ENCODE results near the gene NELFA. TPM values are rescaled to one million over a fixed set of nuclear protein-coding genes. Genes with fewer than 3 reads are reported as not detected.

The NELFA gene
- total RNA-seq, 1 experiment from 2014 or later, result 55.0 TPM

GRCh38 chr4:1970926-1971325 is 37.8 kb downstream of the NELFA start:
- Histone ChIP-seq H3K4me1 (ENCODE audit: insufficient read depth, low read length) (no peaks in the 10 kb centered on the region), H3K56ac (ENCODE audit: insufficient read length, low read depth, low read length) (no peak overlapping the region), H2AK5ac (ENCODE audit: insufficient read length, low read length) (no peak overlapping the region), H3T11ph (ENCODE audit: low read length) (no peak overlapping the region), H3K18ac (ENCODE audit: insufficient read length, low read depth, low read length) (no peak overlapping the region), H3K4me2 (ENCODE audit: insufficient read depth, insufficient read length, low read length) (no peak overlapping the region), H4K8ac (replicated peaks; ENCODE audit: insufficient read length, low read depth, low read length) (no peak overlapping the region), H3K23ac (ENCODE audit: insufficient read length, low read depth, low read length) (no peak overlapping the region), H3K23me2 (ENCODE audit: insufficient read length, low read depth, low read length, poor library complexity, severe bottlenecking) (no peaks in the 10 kb centered on the region), H2AFZ (ENCODE audit: low read length) (no peak overlapping the region), H2BK20ac (ENCODE audit: low read depth, low read length, poor library complexity, severe bottlenecking) (no peak overlapping the region), H2BK12ac (ENCODE audit: insufficient read length, low read depth, low read length) (no peak overlapping the region), H3K9me3 (ENCODE audit: control insufficient read depth, low read depth, low read length) (no peaks in the 10 kb centered on the region), H4K91ac (ENCODE audit: insufficient read length, low read depth, low read length) (no peak overlapping the region), H3K14ac (ENCODE audit: insufficient read depth, low read length) (no peak overlapping the region), H3K27me3 (ENCODE audit: insufficient read depth, low read length) (no peaks in the 10 kb centered on the region), H3K9ac (ENCODE audit: extremely low read depth, insufficient read length, low read length) (no peak overlapping the region), H2BK5ac (ENCODE audit: insufficient read length, low read length) (no peak overlapping the region), H2BK120ac (ENCODE audit: low read depth, low read length, poor library complexity, severe bottlenecking) (no peak overlapping the region), H3K4ac (ENCODE audit: low read depth, low read length) (no peak overlapping the region), H3K27ac (ENCODE audit: insufficient read length, low read depth, low read length) (no peak overlapping the region), H3K79me1 (ENCODE audit: insufficient read depth, low read depth, low read length, poor library complexity, severe bottlenecking) (no peaks in the 10 kb centered on the region), H3K79me2 (ENCODE audit: insufficient read depth, low read length) (no peaks in the 10 kb centered on the region), H2BK15ac (ENCODE audit: low read depth, low read length) (no peak overlapping the region), H4K20me1 (ENCODE audit: control insufficient read depth, insufficient read depth, insufficient read length) (no peaks in the 10 kb centered on the region), H4K5ac (ENCODE audit: insufficient read length, low read depth, low read length) (no peak overlapping the region)
- no CpG with 5 or more reads among the region's 6 CpGs for WGBS (ENCODE audit: extremely low coverage, insufficient read length, low lambda C conversion rate)
- DNase-seq, result no peak
- H3K4me1 Mint-ChIP-seq, result no peaks in the 10 kb centered on the region
- no peaks in the 10 kb centered on the region for H3K9me3 Mint-ChIP-seq
- TF ChIP-seq CTCF (conservative IDR thresholded peaks at IDR 0.05), result no peak
- no peak overlapping the region for H3K4me3 Mint-ChIP-seq
- H3K27ac Mint-ChIP-seq, result peak overlapping the region in 1 of 3 experiments; percentile 81; a peak in 3 of 7 replicates
- peaks cover 19 to 73% (median 71%) of the 10 kb centered on the region in 3 experiments; a peak in 6 of 7 replicates for H3K36me3 Mint-ChIP-seq (ENCODE audit: insufficient read depth in 1 of 3, low read depth in 3 of 3)
- no peaks in the 10 kb centered on the region for H3K27me3 Mint-ChIP-seq (ENCODE audit: low read depth)

Data from H9 (cell line).